Activated CD8-positive, alpha-beta memory T cell treated with anti-CD3 and anti-CD28 coated beads for 4 hours (primary cell): ENCODE measurements around the gene METAP2.

Experiments
- DNase-seq, 2 donors: peaks; one replicate each; pipeline ENCODE4 v3.0.0-alpha.2; 2020; ENCODE audit warnings: low read depth in 2 of 2

The METAP2 gene

DNA sequence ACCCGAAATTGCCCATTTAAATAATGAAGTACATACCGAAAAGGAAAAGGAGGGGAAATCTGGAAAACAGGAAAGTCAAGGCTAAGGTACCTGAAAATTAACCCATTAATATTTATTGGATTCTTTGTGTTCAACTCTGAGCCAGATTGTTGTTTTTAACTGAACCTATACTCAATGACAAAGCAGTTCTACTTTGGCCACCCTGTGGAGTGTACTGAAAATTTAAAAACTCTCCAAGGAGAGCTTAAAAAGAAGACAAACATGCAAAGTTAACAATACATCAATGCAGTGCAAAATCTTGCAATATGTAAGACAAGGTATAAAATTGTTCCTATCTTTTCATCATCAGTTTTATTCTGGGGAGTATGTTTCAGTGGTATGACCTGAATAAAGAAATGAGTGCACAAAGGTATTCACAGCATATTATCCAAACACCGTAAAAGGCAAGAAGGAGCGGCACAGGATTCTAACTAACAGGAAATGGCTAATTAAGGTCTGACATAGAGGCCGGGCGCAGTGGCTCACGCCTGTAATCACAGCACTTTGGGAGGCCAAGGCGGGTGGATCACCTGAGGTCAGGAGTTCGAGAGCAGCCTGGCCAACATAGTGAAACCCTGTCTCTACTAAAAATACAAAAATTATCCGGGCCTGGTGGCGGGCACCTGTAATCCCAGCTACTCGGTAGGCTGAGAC, 75.6 kb downstream of the METAP2 start:
- no peak for DNase-seq

- DNase-seq, result no peak
These were observed 77.4 kb downstream of the METAP2 start, which contains the start of gene USP44 for GRCh38 chr12:95551305-95551704. USP44 (minus strand) TSS chr12:95551476; CDS start chr12:95534256, 17,220 bp downstream.

- no peak for DNase-seq
These were observed 78.1 kb downstream of the METAP2 start for GRCh38 chr12:95551913-95552516.

- no peak for DNase-seq
These were observed 79.4 kb downstream of the METAP2 start for GRCh38 chr12:95553197-95553943.

DNA sequence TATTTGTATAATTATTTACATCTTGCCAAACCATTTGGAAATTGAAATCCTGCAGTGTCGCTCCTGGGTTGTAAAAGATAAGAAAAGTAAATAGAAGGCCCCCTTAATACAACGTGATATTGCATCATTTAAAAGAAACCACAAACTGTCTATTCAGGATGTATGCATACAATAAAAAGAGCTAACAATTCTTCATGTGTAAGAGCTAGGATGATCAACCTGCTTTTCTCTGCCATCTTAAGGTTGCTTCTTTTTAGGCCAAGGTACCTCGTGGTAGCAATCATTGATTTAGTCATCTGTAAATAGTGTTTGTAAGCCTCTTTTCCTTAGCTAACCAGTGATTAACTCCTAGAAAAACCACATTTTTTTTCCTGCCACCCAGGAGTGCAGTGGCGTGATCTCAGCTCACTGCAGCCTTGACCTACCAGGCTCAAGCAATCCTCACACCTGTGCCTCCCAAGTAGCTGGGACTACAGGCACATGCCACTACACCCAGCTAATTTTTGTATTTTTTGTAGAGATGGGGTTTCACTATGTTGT, 80.7 kb downstream of the METAP2 start:
- DNase-seq, result no peak

DNA sequence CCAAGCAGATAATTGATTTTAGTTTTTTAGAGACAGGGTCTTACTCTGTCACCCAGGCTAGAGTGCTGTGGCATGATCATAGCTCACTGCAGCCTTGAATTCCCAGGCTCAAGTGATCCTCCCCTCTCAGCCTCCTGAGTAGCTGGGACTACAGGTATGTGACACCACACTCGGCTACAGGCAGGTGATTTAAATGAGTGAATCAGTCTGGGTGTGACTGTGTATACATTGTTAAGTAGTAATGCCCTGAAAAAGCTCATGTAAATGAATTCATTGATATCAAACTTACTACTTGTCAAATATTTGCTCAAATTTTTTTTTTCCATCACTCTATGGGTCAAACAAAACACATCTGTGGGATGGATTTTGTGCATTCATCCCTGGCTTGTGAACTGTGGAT, 83.7 kb downstream of the METAP2 start:
- DNase-seq, result no peak
